PC-3 (cell line): Measurements from ENCODE around the gene TMEM181. TPM values are rescaled to one million over a fixed set of nuclear protein-coding genes. Genes with fewer than 3 reads are reported as not detected.
"Not testable (repeated sequence)": the region's sequence is repeated elsewhere in the genome, so short reads cannot be mapped to it uniquely, and the experiment has no call there.

ENCODE experiments used
- ATAC-seq: fragments of 200-7000 bp; cut with Tn5 transposase; 2 replicates; pipeline ENCODE4 v1.9.1; 2020; ENCODE audit warnings: mild to moderate bottlenecking, moderate library complexity
- BruUV-seq: library from RNA; stranded (reverse); fragments of 400-500 nt; replicated peaks from 2 replicates; lab custom pipeline; 2021; lab: Mats Ljungman, UMichigan
- CTCF ChIA-PET: fragments of 300-600 bp; sonication (Branson Sonifier 250); formaldehyde crosslinking; loops from one replicate; lab custom pipeline; 2022; ENCODE audit warnings: antibody characterized with exemption; lab: Charles Lee
- POLR2A ChIA-PET: fragments of 300-600 bp; sonication (Branson Sonifier 250); formaldehyde crosslinking; loops from one replicate; lab custom pipeline; 2022; ENCODE audit warnings: antibody characterized with exemption; ENCODE audit not compliant: unreplicated experiment; lab: Charles Lee
- DNase-seq: peaks from one replicate; pipeline ENCODE4 v3.0.0-alpha.2; 2015
- H2AFZ ChIP-seq: fragments of 300-600 bp; sonication (generic); 2 replicates; pipeline ENCODE4 v1.6.0; 2016; ENCODE audit warnings: antibody characterized with exemption, low read length
- H3F3A ChIP-seq: fragments of 300-600 bp; sonication (generic); one replicate; pipeline ENCODE4 v1.6.0; 2017; ENCODE audit warnings: antibody characterized with exemption, low read length, control low read depth, mild to moderate bottlenecking; ENCODE audit not compliant: unreplicated experiment
- H3K27ac ChIP-seq: fragments of 300-600 bp; sonication (generic); 2 replicates; pipeline ENCODE4 v1.5.1; 2016; ENCODE audit warnings: mild to moderate bottlenecking, low read length
- H3K27me3 ChIP-seq: fragments of 300-600 bp; sonication (generic); 2 replicates; pipeline ENCODE4 v1.6.1; 2016; ENCODE audit warnings: low read length, mixed read lengths
- H3K36me3 ChIP-seq: fragments of 300-600 bp; sonication (generic); 2 replicates; pipeline ENCODE4 v1.6.1; 2016; ENCODE audit warnings: low read depth, mixed run types, low read length, mixed read lengths
- H3K4me1 ChIP-seq: fragments of 300-600 bp; sonication (generic); 2 replicates; pipeline ENCODE4 v1.5.1; 2016; ENCODE audit warnings: low read length; ENCODE audit not compliant: insufficient read depth
- H3K4me2 ChIP-seq: fragments of 300-600 bp; sonication (generic); 2 replicates; pipeline ENCODE4 v1.6.0; 2016; ENCODE audit warnings: low read length
- H3K4me3 ChIP-seq: fragments of 300-600 bp; sonication (generic); 2 replicates; pipeline ENCODE4 v1.5.1; 2016; ENCODE audit warnings: mild to moderate bottlenecking, low read length, mixed read lengths
- H3K79me2 ChIP-seq: fragments of 300-600 bp; sonication (generic); 2 replicates; pipeline ENCODE4 v1.6.1; 2017; ENCODE audit warnings: low read length, mixed read lengths
- H3K9ac ChIP-seq: fragments of 300-600 bp; sonication (generic); 2 replicates; pipeline ENCODE4 v1.6.0; 2016; ENCODE audit warnings: mild to moderate bottlenecking, low read length
- H3K9me2 ChIP-seq: fragments of 300-600 bp; sonication (generic); replicated peaks from 2 replicates; pipeline ENCODE4 v1.6.1; 2016; ENCODE audit warnings: mixed run types, low read length, mixed read lengths
- H3K9me3 ChIP-seq: fragments of 300-600 bp; sonication (generic); 2 replicates; pipeline ENCODE4 v1.6.1; 2016; ENCODE audit warnings: low read length, mixed read lengths
- H4K20me1 ChIP-seq: fragments of 300-600 bp; sonication (generic); 2 replicates; pipeline ENCODE4 v1.6.1; 2016; ENCODE audit warnings: low read length, mixed read lengths
- EZH2 ChIP-seq: fragments of 300-600 bp; sonication (generic); IDR thresholded peaks from one replicate; pipeline ENCODE4 v1.6.1; 2017; ENCODE audit warnings: antibody characterized with exemption, mild to moderate bottlenecking, low read length; ENCODE audit not compliant: unreplicated experiment
- EZH2phosphoT487 ChIP-seq: fragments of 300-600 bp; sonication (generic); IDR thresholded peaks from 2 replicates; pipeline ENCODE4 v1.6.1; 2018; ENCODE audit warnings: mild to moderate bottlenecking, antibody characterized with exemption, low read length, borderline replicate concordance
- intact Hi-C: fragments of 100-400 bp; cut with micrococcal nuclease; formaldehyde crosslinking; loops from 2 replicates; pipeline ENCODE4 v1.9.0; 2023
- total RNA-seq: library from RNA; depleted of rRNA; stranded (reverse); fragments of >200 nt; gene quantifications from 2 replicates; pipeline ENCODE4 v1.2.3, GENCODE V29; 2014
- TF ChIP-seq, protein P1 (sequence below): fragments of 300-600 bp; sonication (generic); conservative IDR thresholded peaks from 2 replicates; pipeline ENCODE4 v1.5.1; 2017; ENCODE audit warnings: antibody characterized with exemption, low read depth, mild to moderate bottlenecking, low read length

The TMEM181 gene
- total RNA-seq, 1 experiment from 2014 or later, result 13.7 TPM

DNA sequence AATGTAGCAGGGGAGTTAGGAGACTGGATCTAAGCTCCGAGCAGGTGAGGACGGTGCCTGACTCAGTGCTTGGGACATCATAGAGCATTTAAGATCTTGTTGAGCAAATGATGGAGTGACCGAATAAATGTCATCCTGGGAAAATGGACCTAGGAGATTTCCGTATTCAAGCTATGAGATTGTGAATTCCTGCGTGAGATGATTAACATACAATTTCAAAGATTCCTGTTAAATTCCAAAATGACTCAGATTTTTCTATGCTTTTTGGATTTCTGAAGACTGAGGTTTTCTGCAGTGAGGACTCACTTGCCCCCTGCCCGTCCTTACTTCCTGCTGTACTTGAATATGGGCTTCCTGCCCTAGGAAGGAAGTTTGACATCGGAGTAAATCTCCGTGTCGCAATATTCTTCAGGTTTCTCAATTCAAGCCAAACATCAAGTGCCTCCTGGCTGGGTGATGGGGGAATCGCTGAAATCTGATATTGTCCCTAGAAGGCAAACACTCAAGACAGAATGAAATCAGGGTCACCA lies 95.1 kb downstream of the TMEM181 start:
- no peak for TF ChIP-seq EZH2
- TF ChIP-seq, protein P1, sequence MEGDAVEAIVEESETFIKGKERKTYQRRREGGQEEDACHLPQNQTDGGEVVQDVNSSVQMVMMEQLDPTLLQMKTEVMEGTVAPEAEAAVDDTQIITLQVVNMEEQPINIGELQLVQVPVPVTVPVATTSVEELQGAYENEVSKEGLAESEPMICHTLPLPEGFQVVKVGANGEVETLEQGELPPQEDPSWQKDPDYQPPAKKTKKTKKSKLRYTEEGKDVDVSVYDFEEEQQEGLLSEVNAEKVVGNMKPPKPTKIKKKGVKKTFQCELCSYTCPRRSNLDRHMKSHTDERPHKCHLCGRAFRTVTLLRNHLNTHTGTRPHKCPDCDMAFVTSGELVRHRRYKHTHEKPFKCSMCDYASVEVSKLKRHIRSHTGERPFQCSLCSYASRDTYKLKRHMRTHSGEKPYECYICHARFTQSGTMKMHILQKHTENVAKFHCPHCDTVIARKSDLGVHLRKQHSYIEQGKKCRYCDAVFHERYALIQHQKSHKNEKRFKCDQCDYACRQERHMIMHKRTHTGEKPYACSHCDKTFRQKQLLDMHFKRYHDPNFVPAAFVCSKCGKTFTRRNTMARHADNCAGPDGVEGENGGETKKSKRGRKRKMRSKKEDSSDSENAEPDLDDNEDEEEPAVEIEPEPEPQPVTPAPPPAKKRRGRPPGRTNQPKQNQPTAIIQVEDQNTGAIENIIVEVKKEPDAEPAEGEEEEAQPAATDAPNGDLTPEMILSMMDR, result no peak
- H3K36me3 ChIP-seq, result no peaks in the 10 kb centered on the region
- H2AFZ ChIP-seq, result no peak overlapping the region
- ChIA-PET CTCF (no interaction called here), POLR2A (no interaction called here)
- no TSS peak for BruUV-seq
- ATAC-seq (no peak), DNase-seq (no peak)
- no peaks in the 10 kb centered on the region for H3K9me2 ChIP-seq
- H3K9me3 ChIP-seq, result no peaks in the 10 kb centered on the region
- intact Hi-C loops, result no loop called here
- no peak overlapping the region for H3K27ac ChIP-seq
- H3K27me3 ChIP-seq, result no peaks in the 10 kb centered on the region
- no peak overlapping the region for H3K4me2 ChIP-seq
- no peaks in the 10 kb centered on the region for H3K4me1 ChIP-seq
- no peaks in the 10 kb centered on the region for H3K79me2 ChIP-seq
- H3F3A ChIP-seq, result no peaks in the 10 kb centered on the region
- H3K4me3 ChIP-seq, result no peak overlapping the region
- H3K9ac ChIP-seq, result no peak overlapping the region
- no peaks in the 10 kb centered on the region for H4K20me1 ChIP-seq

DNA sequence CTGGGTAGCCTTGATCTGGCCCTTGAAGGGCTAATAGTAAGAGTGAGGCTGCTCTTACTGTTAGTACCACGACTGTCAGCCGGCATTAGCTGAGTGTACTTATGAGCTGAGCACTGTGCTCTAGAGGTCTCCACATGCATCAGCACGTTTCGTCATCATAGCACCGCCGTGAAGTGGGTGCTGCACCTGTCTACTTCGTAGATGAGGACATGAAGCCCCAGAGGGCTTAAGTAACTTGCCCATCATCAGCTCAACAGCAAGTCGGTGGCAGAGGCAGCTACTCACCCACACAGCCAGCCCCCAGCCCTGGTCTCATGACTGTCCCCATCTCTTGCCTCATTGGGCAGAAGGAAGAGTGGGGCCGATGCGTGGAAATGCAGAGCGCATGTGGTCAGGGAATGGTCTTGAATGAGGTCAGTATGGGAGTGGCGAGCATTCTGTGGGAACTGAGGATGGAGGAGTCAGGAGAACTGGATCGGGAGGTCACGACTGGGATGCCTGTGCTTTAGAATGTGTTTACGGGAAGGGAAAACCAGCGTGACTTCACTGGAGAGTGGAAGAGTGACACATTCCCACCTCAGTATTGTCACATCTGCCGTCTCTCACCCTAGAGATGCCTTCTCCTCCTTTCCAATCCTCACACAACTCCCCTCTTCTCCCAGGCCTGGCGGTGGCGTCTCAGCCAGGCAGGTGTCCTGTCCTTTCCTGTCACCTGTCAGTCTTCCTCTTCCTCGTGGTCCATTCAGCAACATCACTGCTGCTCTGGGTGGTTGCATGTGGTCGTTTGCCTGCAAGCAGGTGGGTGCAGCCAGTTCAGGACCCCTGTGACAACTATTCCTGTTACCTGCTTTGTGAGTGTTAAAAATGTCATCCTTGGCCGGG lies 95.9 kb downstream of the TMEM181 start:
- no peaks in the 10 kb centered on the region for H3K9me3 ChIP-seq
- H3K9me2 ChIP-seq, result no peaks in the 10 kb centered on the region
- H3K9ac ChIP-seq, result no peak overlapping the region
- no peaks in the 10 kb centered on the region for H4K20me1 ChIP-seq
- no peak overlapping the region for H3K27ac ChIP-seq
- no peak for ATAC-seq
- TF ChIP-seq, protein P1, result no peak
- TF ChIP-seq EZH2phosphoT487 (no peak), EZH2 (no peak)
- no peak for DNase-seq
- H3K79me2 ChIP-seq, result no peaks in the 10 kb centered on the region
- no peaks in the 10 kb centered on the region for H3F3A ChIP-seq
- H3K4me3 ChIP-seq, result no peak overlapping the region
- no peaks in the 10 kb centered on the region for H3K36me3 ChIP-seq
- BruUV-seq, result no TSS peak
- intact Hi-C loops, result no loop called here
- no peaks in the 10 kb centered on the region for H3K27me3 ChIP-seq
- ChIA-PET POLR2A (no interaction called here), CTCF (no interaction called here)
- H3K4me2 ChIP-seq, result no peak overlapping the region
- no peaks in the 10 kb centered on the region for H3K4me1 ChIP-seq
- H2AFZ ChIP-seq, result no peak overlapping the region

DNA sequence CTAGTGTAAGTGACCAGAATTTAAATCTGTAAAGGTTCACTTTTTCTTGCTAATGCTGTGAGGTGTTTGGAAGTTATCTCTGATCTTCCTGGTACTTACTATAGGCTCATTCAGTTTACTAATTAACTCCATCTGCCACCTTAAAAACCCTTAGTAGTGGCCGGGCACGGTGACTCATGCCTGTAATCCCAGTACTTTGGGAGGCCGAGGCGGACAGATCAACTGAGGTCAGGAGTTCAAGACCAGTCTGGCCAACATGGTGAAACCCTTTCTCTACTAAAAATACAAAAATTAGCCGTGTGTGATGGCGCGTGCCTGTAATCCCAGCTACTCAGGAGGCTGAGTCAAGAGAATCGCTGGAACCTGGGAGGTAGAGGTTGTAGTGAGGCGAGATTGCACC lies 97.1 kb downstream of the TMEM181 start:
- BruUV-seq, H3K36me3 ChIP-seq, H3K9ac ChIP-seq, ATAC-seq, H3F3A ChIP-seq, H3K27me3 ChIP-seq, H3K4me2 ChIP-seq, H3K27ac ChIP-seq, H3K4me1 ChIP-seq, POLR2A ChIA-PET, H3K79me2 ChIP-seq, CTCF ChIA-PET, intact Hi-C loops, DNase-seq, H3K9me2 ChIP-seq, H4K20me1 ChIP-seq, H3K4me3 ChIP-seq, H2AFZ ChIP-seq, H3K9me3 ChIP-seq: not testable (repeated sequence)
